ENCODE measurements around the gene IFNK.
A peak's percentile ranks its signal among the peaks of the same experiment; 100 is the strongest.
"Not testable (repeated sequence)": the region's sequence is repeated elsewhere in the genome, so short reads cannot be mapped to it uniquely, and the experiment has no call there.

The IFNK gene

GRCh38 chr9:27524236-27524635 lies at the start of gene IFNK:
Gene IFNK, plus strand, starts transcription at chr9:27524290. Its CDS starts 47 bp downstream, at chr9:27524337.
- DNase-seq: no peak

- no peak for DNase-seq
Measured at GRCh38 chr9:27474305-27474704, 49.8 kb upstream of the IFNK start.

GRCh38 chr9:27475057-27475595 lies 49.0 kb upstream of the IFNK start:
- no peak for DNase-seq

- DNase-seq: no peak
Measured at GRCh38 chr9:27476870-27477515, 47.1 kb upstream of the IFNK start.

- no peak for DNase-seq
Measured at GRCh38 chr9:27478322-27478721, 45.8 kb upstream of the IFNK start.

- DNase-seq: no peak
Measured at GRCh38 chr9:27482709-27483108, 41.4 kb upstream of the IFNK start.

- no peak for DNase-seq
Measured at GRCh38 chr9:27483576-27483975, 40.5 kb upstream of the IFNK start.

- DNase-seq: no peak
Measured at GRCh38 chr9:27485158-27485557, 38.9 kb upstream of the IFNK start.

- DNase-seq: no peak
Measured at GRCh38 chr9:27487128-27487640, 36.9 kb upstream of the IFNK start.

- peak in 2 of 3 experiments; percentile 27 to 51 for DNase-seq
Measured at GRCh38 chr9:27487927-27488326, 36.2 kb upstream of the IFNK start.

- DNase-seq: no peak
Measured at GRCh38 chr9:27489087-27489876, 34.8 kb upstream of the IFNK start.

GRCh38 chr9:27491154-27491553 lies 32.9 kb upstream of the IFNK start:
- no peak for DNase-seq

GRCh38 chr9:27495480-27496134 lies 28.5 kb upstream of the IFNK start:
- no peak for DNase-seq

- DNase-seq: no peak
Measured at GRCh38 chr9:27496135-27496504, 28.0 kb upstream of the IFNK start.

GRCh38 chr9:27497883-27498417 lies 26.1 kb upstream of the IFNK start:
- no peak for DNase-seq

GRCh38 chr9:27499451-27499850 lies 24.6 kb upstream of the IFNK start:
- DNase-seq: no peak

- not testable (repeated sequence) for DNase-seq
Measured at GRCh38 chr9:27500902-27501301, 23.2 kb upstream of the IFNK start.

- DNase-seq: no peak
Measured at GRCh38 chr9:27503623-27504022, 20.5 kb upstream of the IFNK start.

GRCh38 chr9:27504259-27504658 lies 19.8 kb upstream of the IFNK start:
- no peak for DNase-seq

GRCh38 chr9:27505744-27506161 lies 18.3 kb upstream of the IFNK start:
- no peak for DNase-seq

- DNase-seq: no peak
Measured at GRCh38 chr9:27506981-27507380, 17.1 kb upstream of the IFNK start.

- no peak for DNase-seq
Measured at GRCh38 chr9:27510780-27511179, 13.3 kb upstream of the IFNK start.

GRCh38 chr9:27511771-27512170 lies 12.3 kb upstream of the IFNK start:
- DNase-seq: no peak
